LNCAP (cell line): ENCODE measurements around the gene TEX19.

Experiments
- TF ChIP-seq, protein P1 (sequence below): fragments of 450-650 bp; IDR thresholded peaks from 2 replicates; pipeline ENCODE4 v1.5.1; 2017; ENCODE audit warnings: mild to moderate bottlenecking

The TEX19 gene

GRCh38 chr17:82353484-82353883, 5.6 kb upstream of the TEX19 start:
- TF ChIP-seq, protein P1, sequence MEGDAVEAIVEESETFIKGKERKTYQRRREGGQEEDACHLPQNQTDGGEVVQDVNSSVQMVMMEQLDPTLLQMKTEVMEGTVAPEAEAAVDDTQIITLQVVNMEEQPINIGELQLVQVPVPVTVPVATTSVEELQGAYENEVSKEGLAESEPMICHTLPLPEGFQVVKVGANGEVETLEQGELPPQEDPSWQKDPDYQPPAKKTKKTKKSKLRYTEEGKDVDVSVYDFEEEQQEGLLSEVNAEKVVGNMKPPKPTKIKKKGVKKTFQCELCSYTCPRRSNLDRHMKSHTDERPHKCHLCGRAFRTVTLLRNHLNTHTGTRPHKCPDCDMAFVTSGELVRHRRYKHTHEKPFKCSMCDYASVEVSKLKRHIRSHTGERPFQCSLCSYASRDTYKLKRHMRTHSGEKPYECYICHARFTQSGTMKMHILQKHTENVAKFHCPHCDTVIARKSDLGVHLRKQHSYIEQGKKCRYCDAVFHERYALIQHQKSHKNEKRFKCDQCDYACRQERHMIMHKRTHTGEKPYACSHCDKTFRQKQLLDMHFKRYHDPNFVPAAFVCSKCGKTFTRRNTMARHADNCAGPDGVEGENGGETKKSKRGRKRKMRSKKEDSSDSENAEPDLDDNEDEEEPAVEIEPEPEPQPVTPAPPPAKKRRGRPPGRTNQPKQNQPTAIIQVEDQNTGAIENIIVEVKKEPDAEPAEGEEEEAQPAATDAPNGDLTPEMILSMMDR = no peak

DNA sequence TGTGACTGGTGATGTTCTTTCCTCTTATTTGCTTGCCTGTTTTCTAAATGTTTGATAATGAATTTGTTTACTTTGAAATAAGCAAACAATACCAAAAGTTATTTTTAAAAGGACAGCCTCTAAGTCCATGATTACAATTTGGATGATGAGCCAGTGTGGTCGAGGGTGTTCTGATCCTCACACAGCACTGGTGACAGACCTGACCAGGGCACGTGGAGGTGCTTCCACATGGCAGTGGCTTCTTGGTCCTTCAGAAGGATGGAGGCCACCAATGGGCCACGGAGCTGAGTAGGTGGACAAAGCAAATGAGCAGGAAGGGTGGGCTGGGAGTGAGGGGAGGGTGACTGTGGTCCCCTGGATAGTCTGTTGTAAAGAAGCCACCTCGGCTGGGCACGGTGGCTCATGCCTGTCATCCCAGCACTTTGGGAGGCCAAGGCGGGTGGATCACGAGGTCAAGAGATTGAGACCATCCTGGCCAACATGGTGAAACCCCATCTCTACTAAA, 4.2 kb upstream of the TEX19 start:
- TF ChIP-seq, protein P1 = no peak

- TF ChIP-seq, protein P1 = no peak
Measured at GRCh38 chr17:82355770-82356427, 3.1 kb upstream of the TEX19 start.

GRCh38 chr17:82356845-82357355, 2.1 kb upstream of the TEX19 start:
- TF ChIP-seq, protein P1 = no peak

GRCh38 chr17:82357394-82357793, 1.7 kb upstream of the TEX19 start:
- TF ChIP-seq, protein P1 = no peak

DNA sequence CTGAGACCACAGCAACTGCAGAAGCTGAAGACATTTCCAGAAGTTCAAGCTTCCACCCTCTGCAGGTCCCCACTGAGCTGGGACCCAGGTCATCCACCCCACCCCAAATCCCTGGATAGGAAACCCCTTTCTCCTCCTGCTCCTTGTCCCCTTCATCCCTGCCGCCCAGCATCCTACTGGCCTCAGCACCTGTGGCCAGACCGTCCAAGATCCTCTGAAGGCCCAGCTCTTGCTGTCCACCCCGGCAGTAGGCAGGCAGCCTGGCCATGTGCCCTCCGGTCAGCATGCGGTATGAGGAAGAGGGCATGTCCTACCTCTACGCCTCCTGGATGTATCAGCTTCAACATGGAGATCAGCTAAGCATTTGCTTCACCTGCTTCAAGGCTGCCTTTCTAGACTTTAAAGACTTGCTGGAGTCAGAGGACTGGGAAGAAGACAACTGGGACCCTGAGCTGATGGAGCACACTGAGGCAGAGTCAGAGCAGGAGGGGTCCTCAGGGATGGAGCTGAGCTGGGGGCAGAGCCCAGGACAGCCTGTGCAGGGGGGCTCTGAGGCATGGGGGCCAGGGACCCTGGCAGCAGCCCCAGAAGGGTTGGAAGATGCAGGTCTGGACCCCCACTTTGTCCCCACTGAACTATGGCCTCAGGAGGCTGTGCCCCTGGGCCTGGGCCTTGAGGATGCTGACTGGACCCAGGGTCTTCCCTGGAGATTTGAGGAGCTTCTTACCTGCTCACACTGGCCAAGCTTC, 3.0 kb downstream of the TEX19 start:
- TF ChIP-seq, protein P1 = no peak

- TF ChIP-seq, protein P1 = no peak
Measured at GRCh38 chr17:82365606-82366295, 6.7 kb downstream of the TEX19 start.
